Measurements from ENCODE around the gene CYP20A1.

CYP20A1 gene

DNA sequence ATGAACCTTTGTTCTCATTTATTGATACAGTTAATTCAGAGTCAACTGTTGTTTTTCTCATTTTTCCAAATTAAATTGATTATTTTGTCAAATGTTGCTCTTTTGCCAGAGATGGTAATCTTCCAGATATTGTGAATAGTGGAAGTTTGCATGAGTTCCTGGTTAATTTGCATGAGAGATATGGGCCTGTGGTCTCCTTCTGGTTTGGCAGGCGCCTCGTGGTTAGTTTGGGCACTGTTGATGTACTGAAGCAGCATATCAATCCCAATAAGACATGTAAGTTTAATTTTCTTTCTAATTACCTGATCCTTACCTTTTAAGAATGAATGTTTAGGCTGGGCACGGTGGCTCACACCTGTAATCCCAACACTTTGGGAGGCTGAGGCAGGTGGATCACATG is 7.8 kb downstream of the CYP20A1 start:
- H3K9me3 ChIP-seq (ENCODE audit: control insufficient read depth, insufficient read depth, low read depth, low read length): no peaks in the 10 kb centered on the region
- ChIA-PET CTCF (interaction anchor here (0.6 kb wide), 1 partner anchor 568 kb away, joined by 4 read pairs; no protein-coding TSS in a partner anchor), POLR2A (no interaction called here)
- H3K4me1 ChIP-seq (ENCODE audit: control insufficient read depth, insufficient read depth, low read length): no peaks in the 10 kb centered on the region
- no peak for TF ChIP-seq ZBTB20 (tag by site-specific recombination; IDR thresholded peaks at IDR 0.05)
- TF ChIP-seq ZXDB (tag by site-specific recombination; IDR thresholded peaks at IDR 0.05): no peak
- TF ChIP-seq ZNF747 (tag by site-specific recombination; IDR thresholded peaks at IDR 0.05): no peak
- no peak for TF ChIP-seq ZNF560 (tag by site-specific recombination; IDR thresholded peaks at IDR 0.05; ENCODE audit: borderline replicate concordance)
- TF ChIP-seq, protein P1, sequence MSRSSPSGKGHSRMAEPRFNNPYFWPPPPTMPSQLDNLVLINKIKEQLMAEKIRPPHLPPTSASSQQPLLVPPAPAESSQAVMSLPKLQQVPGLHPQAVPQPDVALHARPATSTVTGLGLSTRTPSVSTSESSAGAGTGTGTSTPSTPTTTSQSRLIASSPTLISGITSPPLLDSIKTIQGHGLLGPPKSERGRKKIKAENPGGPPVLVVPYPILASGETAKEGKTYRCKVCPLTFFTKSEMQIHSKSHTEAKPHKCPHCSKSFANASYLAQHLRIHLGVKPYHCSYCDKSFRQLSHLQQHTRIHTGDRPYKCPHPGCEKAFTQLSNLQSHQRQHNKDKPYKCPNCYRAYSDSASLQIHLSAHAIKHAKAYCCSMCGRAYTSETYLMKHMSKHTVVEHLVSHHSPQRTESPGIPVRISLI (tag by site-specific recombination; IDR thresholded peaks at IDR 0.05): no peak
- TF ChIP-seq ZNF391 (tag by site-specific recombination; IDR thresholded peaks at IDR 0.05; ENCODE audit: borderline replicate concordance, low read depth): no peak
- no peak for TF ChIP-seq ZNF670 (tag by site-specific recombination; IDR thresholded peaks at IDR 0.05; ENCODE audit: low read depth)
- TF ChIP-seq RBAK (tag by site-specific recombination; IDR thresholded peaks at IDR 0.05): no peak
- no peak for TF ChIP-seq ZBTB1 (tag by site-specific recombination; IDR thresholded peaks at IDR 0.05)
- TF ChIP-seq ZNF677 (tag by site-specific recombination; IDR thresholded peaks at IDR 0.05): no peak
- no peak for TF ChIP-seq ZBTB7A (tag by site-specific recombination; IDR thresholded peaks at IDR 0.05; ENCODE audit: low read depth)
- H3K27ac ChIP-seq (ENCODE audit: extremely low read depth, low read depth, low read length): no peak overlapping the region
- no peak overlapping the region for H3K4me3 ChIP-seq (ENCODE audit: low read depth, low read length)
- H3K36me3 ChIP-seq (ENCODE audit: control insufficient read depth in 2 of 2, insufficient read depth in 1 of 2, low read length in 2 of 2): peaks cover 17 to 48% of the 10 kb centered on the region in 2 experiments

DNA sequence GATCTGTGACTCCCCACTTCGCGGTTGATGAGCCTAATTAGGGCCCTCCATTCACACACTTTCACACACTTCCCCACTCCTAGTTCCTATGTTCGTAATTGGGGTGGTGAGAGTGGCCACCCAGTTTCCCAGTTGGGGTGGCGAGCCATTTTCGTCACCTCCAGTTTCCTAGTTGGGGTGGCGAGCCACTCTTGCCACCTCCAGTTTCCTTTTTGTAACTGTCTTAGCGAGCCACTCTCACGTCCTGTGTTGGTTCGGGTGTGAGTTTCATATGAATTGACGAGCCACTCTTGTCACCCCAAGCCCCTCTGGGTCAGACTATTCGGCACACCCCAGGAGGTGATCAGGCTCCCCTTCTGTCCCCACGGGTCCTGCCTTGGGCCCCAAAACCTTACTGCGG is 14.0 kb downstream of the CYP20A1 start:
- ChIA-PET CTCF (no interaction called here), POLR2A (no interaction called here)
- Histone ChIP-seq H3K4me1 (ENCODE audit: control insufficient read depth, insufficient read depth, low read length) (no peaks in the 10 kb centered on the region), H3K9me3 (ENCODE audit: control insufficient read depth, insufficient read depth, low read depth, low read length) (no peaks in the 10 kb centered on the region), H3K27ac (ENCODE audit: extremely low read depth, low read depth, low read length) (no peak overlapping the region), H3K36me3 (ENCODE audit: control insufficient read depth in 2 of 2, insufficient read depth in 1 of 2, low read length in 2 of 2) (peaks cover 32 to 65% of the 10 kb centered on the region in 2 experiments), H3K4me3 (ENCODE audit: low read depth, low read length) (no peak overlapping the region)
- TF ChIP-seq, protein P2, sequence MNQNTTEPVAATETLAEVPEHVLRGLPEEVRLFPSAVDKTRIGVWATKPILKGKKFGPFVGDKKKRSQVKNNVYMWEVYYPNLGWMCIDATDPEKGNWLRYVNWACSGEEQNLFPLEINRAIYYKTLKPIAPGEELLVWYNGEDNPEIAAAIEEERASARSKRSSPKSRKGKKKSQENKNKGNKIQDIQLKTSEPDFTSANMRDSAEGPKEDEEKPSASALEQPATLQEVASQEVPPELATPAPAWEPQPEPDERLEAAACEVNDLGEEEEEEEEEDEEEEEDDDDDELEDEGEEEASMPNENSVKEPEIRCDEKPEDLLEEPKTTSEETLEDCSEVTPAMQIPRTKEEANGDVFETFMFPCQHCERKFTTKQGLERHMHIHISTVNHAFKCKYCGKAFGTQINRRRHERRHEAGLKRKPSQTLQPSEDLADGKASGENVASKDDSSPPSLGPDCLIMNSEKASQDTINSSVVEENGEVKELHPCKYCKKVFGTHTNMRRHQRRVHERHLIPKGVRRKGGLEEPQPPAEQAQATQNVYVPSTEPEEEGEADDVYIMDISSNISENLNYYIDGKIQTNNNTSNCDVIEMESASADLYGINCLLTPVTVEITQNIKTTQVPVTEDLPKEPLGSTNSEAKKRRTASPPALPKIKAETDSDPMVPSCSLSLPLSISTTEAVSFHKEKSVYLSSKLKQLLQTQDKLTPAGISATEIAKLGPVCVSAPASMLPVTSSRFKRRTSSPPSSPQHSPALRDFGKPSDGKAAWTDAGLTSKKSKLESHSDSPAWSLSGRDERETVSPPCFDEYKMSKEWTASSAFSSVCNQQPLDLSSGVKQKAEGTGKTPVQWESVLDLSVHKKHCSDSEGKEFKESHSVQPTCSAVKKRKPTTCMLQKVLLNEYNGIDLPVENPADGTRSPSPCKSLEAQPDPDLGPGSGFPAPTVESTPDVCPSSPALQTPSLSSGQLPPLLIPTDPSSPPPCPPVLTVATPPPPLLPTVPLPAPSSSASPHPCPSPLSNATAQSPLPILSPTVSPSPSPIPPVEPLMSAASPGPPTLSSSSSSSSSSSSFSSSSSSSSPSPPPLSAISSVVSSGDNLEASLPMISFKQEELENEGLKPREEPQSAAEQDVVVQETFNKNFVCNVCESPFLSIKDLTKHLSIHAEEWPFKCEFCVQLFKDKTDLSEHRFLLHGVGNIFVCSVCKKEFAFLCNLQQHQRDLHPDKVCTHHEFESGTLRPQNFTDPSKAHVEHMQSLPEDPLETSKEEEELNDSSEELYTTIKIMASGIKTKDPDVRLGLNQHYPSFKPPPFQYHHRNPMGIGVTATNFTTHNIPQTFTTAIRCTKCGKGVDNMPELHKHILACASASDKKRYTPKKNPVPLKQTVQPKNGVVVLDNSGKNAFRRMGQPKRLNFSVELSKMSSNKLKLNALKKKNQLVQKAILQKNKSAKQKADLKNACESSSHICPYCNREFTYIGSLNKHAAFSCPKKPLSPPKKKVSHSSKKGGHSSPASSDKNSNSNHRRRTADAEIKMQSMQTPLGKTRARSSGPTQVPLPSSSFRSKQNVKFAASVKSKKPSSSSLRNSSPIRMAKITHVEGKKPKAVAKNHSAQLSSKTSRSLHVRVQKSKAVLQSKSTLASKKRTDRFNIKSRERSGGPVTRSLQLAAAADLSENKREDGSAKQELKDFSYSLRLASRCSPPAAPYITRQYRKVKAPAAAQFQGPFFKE (tag by site-specific recombination; IDR thresholded peaks at IDR 0.05; ENCODE audit: borderline replicate concordance): no peak
- TF ChIP-seq, protein P3, sequence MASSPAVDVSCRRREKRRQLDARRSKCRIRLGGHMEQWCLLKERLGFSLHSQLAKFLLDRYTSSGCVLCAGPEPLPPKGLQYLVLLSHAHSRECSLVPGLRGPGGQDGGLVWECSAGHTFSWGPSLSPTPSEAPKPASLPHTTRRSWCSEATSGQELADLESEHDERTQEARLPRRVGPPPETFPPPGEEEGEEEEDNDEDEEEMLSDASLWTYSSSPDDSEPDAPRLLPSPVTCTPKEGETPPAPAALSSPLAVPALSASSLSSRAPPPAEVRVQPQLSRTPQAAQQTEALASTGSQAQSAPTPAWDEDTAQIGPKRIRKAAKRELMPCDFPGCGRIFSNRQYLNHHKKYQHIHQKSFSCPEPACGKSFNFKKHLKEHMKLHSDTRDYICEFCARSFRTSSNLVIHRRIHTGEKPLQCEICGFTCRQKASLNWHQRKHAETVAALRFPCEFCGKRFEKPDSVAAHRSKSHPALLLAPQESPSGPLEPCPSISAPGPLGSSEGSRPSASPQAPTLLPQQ (tag by site-specific recombination; IDR thresholded peaks at IDR 0.05): no peak
- TF ChIP-seq, protein P4, sequence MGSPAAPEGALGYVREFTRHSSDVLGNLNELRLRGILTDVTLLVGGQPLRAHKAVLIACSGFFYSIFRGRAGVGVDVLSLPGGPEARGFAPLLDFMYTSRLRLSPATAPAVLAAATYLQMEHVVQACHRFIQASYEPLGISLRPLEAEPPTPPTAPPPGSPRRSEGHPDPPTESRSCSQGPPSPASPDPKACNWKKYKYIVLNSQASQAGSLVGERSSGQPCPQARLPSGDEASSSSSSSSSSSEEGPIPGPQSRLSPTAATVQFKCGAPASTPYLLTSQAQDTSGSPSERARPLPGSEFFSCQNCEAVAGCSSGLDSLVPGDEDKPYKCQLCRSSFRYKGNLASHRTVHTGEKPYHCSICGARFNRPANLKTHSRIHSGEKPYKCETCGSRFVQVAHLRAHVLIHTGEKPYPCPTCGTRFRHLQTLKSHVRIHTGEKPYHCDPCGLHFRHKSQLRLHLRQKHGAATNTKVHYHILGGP (tag by site-specific recombination; IDR thresholded peaks at IDR 0.05): no peak
- TF ChIP-seq ZNF585B (tag by site-specific recombination; IDR thresholded peaks at IDR 0.05) (no peak), ZNF521 (tag by site-specific recombination; IDR thresholded peaks at IDR 0.05) (no peak), SP2 (tag by site-specific recombination; IDR thresholded peaks at IDR 0.05) (no peak), ZFP3 (tag by site-specific recombination; IDR thresholded peaks at IDR 0.05; ENCODE audit: low read depth) (no peak), ZNF37A (tag by site-specific recombination; IDR thresholded peaks at IDR 0.05) (no peak), TRIM28 (IDR thresholded peaks at IDR 0.05; ENCODE audit: borderline replicate concordance, low read length) (no peak)
- TF ChIP-seq, protein P5, sequence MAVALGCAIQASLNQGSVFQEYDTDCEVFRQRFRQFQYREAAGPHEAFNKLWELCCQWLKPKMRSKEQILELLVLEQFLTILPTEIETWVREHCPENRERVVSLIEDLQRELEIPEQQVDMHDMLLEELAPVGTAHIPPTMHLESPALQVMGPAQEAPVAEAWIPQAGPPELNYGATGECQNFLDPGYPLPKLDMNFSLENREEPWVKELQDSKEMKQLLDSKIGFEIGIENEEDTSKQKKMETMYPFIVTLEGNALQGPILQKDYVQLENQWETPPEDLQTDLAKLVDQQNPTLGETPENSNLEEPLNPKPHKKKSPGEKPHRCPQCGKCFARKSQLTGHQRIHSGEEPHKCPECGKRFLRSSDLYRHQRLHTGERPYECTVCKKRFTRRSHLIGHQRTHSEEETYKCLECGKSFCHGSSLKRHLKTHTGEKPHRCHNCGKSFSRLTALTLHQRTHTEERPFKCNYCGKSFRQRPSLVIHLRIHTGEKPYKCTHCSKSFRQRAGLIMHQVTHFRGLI (tag by site-specific recombination; IDR thresholded peaks at IDR 0.05): no peak
- TF ChIP-seq, protein P6, sequence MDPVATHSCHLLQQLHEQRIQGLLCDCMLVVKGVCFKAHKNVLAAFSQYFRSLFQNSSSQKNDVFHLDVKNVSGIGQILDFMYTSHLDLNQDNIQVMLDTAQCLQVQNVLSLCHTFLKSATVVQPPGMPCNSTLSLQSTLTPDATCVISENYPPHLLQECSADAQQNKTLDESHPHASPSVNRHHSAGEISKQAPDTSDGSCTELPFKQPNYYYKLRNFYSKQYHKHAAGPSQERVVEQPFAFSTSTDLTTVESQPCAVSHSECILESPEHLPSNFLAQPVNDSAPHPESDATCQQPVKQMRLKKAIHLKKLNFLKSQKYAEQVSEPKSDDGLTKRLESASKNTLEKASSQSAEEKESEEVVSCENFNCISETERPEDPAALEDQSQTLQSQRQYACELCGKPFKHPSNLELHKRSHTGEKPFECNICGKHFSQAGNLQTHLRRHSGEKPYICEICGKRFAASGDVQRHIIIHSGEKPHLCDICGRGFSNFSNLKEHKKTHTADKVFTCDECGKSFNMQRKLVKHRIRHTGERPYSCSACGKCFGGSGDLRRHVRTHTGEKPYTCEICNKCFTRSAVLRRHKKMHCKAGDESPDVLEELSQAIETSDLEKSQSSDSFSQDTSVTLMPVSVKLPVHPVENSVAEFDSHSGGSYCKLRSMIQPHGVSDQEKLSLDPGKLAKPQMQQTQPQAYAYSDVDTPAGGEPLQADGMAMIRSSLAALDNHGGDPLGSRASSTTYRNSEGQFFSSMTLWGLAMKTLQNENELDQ (tag by site-specific recombination; IDR thresholded peaks at IDR 0.05; ENCODE audit: low read depth): no peak

Data from HEK293 (cell line).